HepG2 (cell line): ENCODE results near the gene CYBC1. TPM values are rescaled to one million over a fixed set of nuclear protein-coding genes. Genes with fewer than 3 reads are reported as not detected.

Experiments
- CENPX ChIP-seq: sonication (generic); formaldehyde crosslinking; IDR thresholded peaks from 2 replicates; pipeline ENCODE4 v1.9.0; 2021; ENCODE audit warnings: mild to moderate bottlenecking, missing genetic modification reagents, moderate library complexity
- EED ChIP-seq: sonication (generic); formaldehyde crosslinking; IDR thresholded peaks from 2 replicates; pipeline ENCODE4 v1.5.0; 2020; ENCODE audit warnings: mild to moderate bottlenecking, missing genetic modification reagents
- FOXP1 ChIP-seq, 2 experiments: fragments of 450-650 bp in 1 of 2; IDR thresholded peaks; 2 replicates each; pipeline ENCODE4 v1.6.1; 2017 to 2018; ENCODE audit warnings: antibody characterized with exemption in 1 of 2
- HBP1 ChIP-seq: IDR thresholded peaks from 2 replicates; pipeline ENCODE4 v1.6.1; 2016; ENCODE audit warnings: low read depth, control low read depth
- NFATC3 ChIP-seq: sonication (generic); formaldehyde crosslinking; IDR thresholded peaks from 2 replicates; pipeline ENCODE4 v1.5.1; 2020; ENCODE audit warnings: mild to moderate bottlenecking, missing genetic modification reagents
- PITX1 ChIP-seq: sonication (generic); formaldehyde crosslinking; IDR thresholded peaks from 2 replicates; pipeline ENCODE4 v1.5.1; 2020; ENCODE audit warnings: mild to moderate bottlenecking, missing genetic modification reagents
- PPARG ChIP-seq: conservative IDR thresholded peaks from 2 replicates; pipeline ENCODE4 v1.6.1; 2016; ENCODE audit warnings: missing biosample characterization, missing genetic modification reagents
- SIX1 ChIP-seq: sonication (generic); formaldehyde crosslinking; IDR thresholded peaks from 2 replicates; pipeline ENCODE4 v1.4.0; 2020; ENCODE audit warnings: missing genetic modification reagents, borderline replicate concordance
- SMC3 ChIP-seq: IDR thresholded peaks from 2 replicates; pipeline ENCODE4 v1.6.1; 2011; ENCODE audit warnings: low read length, improper control_type of control experiment
- TBP ChIP-seq: sonication (generic); formaldehyde crosslinking; IDR thresholded peaks from 2 replicates; pipeline ENCODE4 v1.5.0; 2020; ENCODE audit warnings: missing genetic modification reagents
- TMF1 ChIP-seq: sonication (generic); formaldehyde crosslinking; IDR thresholded peaks from 2 replicates; pipeline ENCODE4 v1.8.1; 2022; ENCODE audit warnings: low read depth, missing genetic modification reagents
- ZBTB39 ChIP-seq: sonication (generic); formaldehyde crosslinking; IDR thresholded peaks from 2 replicates; pipeline ENCODE4 v1.5.0; 2020; ENCODE audit warnings: missing genetic modification reagents
- ZGPAT ChIP-seq: IDR thresholded peaks from 2 replicates; pipeline ENCODE4 v1.6.1; 2016; ENCODE audit warnings: mild to moderate bottlenecking
- ZIK1 ChIP-seq: sonication (generic); formaldehyde crosslinking; IDR thresholded peaks from 2 replicates; pipeline ENCODE4 v1.5.0; 2020; ENCODE audit warnings: mild to moderate bottlenecking, low read depth, missing genetic modification reagents, borderline replicate concordance
- ZNF292 ChIP-seq: sonication (generic); formaldehyde crosslinking; IDR thresholded peaks from 2 replicates; pipeline ENCODE4 v1.8.1; 2022; ENCODE audit warnings: mild to moderate bottlenecking, low read depth, missing genetic modification reagents, borderline replicate concordance
- ZNF34 ChIP-seq: sonication (generic); formaldehyde crosslinking; IDR thresholded peaks from 2 replicates; pipeline ENCODE4 v1.4.0; 2020; ENCODE audit warnings: mild to moderate bottlenecking, missing genetic modification reagents, borderline replicate concordance
- ZNF616 ChIP-seq: sonication (generic); formaldehyde crosslinking; IDR thresholded peaks from 2 replicates; pipeline ENCODE4 v1.5.0; 2020; ENCODE audit warnings: low read depth, mild to moderate bottlenecking, missing genetic modification reagents
- ZNF619 ChIP-seq: sonication (generic); formaldehyde crosslinking; IDR thresholded peaks from 2 replicates; pipeline ENCODE4 v1.4.0; 2020; ENCODE audit warnings: mild to moderate bottlenecking, missing genetic modification reagents
- ZNF713 ChIP-seq: sonication (generic); formaldehyde crosslinking; IDR thresholded peaks from 2 replicates; pipeline ENCODE4 v1.4.0; 2020; ENCODE audit warnings: mild to moderate bottlenecking, missing genetic modification reagents
- polyA plus RNA-seq, 8 experiments: library from polyadenylated mRNA; depleted of rRNA in 3 of 8; stranded (reverse) in 7 of 8; unstranded in 1 of 8; fragments of >200 nt; fragmentation: Illumina TruSeq in 4 of 8; extraction: Trizol in 4 of 8; gene quantifications; 2 replicates each; pipeline versions ENCODE4 v1.2.1 to v1.2.3, GENCODE V29; 2011 to 2016; ENCODE audit warnings: low read depth in 4 of 8, missing spikeins in 1 of 8, mixed read lengths in 1 of 8; ENCODE audit not compliant: insufficient read depth in 1 of 8
- total RNA-seq, 5 experiments: library from RNA; depleted of rRNA; stranded (reverse); fragments of >200 nt; fragmentation: Illumina TruSeq; extraction: Trizol; gene quantifications; 2 replicates each; pipeline ENCODE4 v1.2.3, GENCODE V29; 2016; ENCODE audit warnings: low read depth in 1 of 5
- TF ChIP-seq, protein P1 (sequence below): IDR thresholded peaks from 2 replicates; pipeline ENCODE4 v1.6.1; 2016; ENCODE audit warnings: missing biosample characterization, missing genetic modification reagents, low read depth
- TF ChIP-seq, protein P2 (sequence below): IDR thresholded peaks from 2 replicates; pipeline ENCODE4 v1.6.1; 2016; ENCODE audit warnings: mild to moderate bottlenecking, missing biosample characterization, missing genetic modification reagents

The CYBC1 gene
- total and polyA plus RNA-seq, 2 of the 13 experiments (the other 11 are each of a cell fraction or from before 2014, with no cell fraction given) = 43.4 to 44.1 TPM

DNA sequence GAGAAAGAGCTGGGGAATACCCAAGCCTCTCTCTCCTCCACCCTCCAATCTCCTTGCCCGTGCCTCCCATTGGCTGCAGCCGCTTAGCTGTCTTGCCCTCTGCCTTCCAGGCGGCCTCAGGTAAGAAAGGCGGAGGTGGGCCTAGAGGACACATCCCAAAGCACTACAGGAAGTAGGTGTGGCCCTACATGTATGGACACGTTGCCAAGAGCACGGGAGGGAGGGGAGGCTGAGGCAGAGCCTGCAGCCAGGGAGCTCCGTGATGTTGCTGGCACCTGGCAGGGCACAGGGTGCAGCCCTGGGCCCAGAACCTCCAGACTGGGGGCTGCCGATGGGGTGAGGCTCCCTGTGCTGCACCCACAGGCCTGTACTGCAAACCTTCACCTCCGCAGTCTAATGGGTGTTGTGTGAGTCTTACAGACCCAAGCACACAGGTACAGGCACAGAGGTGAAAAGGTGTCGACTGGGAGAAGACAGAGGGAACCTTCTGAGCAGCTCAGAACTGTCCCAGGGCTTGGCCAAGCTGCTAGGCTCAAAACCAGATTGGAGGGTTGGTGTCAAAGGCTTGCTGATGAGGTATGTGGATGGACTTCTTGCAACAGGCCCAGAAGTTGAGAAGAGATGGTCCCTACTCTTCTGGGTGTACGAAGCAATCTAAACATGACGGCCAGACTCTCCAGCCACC is 45.4 kb upstream of the CYBC1 start (continued):
- TF ChIP-seq, protein P1, sequence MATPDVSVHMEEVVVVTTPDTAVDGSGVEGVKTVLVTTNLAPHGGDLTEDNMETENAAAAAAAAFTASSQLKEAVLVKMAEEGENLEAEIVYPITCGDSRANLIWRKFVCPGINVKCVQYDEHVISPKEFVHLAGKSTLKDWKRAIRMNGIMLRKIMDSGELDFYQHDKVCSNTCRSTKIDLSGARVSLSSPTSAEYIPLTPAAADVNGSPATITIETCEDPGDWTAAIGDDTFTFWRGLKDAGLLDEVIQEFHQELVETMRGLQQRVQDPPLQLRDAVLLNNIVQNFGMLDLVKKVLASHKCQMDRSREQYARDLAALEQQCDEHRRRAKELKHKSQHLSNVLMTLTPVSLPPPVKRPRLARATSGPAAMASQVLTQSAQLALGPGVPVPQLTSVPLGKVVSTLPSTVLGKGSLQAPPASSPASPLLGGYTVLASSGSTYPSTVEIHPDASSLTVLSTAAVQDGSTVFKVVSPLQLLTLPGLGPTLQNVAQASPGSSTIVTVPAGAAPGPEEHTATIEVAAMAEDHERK (CRISPR knock-in tag) = no peak
- TF ChIP-seq SMC3 (no peak), ZNF34 (no peak), ZNF619 (CRISPR knock-in tag) (no peak), FOXP1 (IDR thresholded peaks at IDR 0.05) (no peak), FOXP1 (CRISPR knock-in tag; IDR thresholded peaks at IDR 0.05) (no peak), ZNF713 (no peak), ZGPAT (CRISPR knock-in tag) (no peak; the same call in 1 of the 2 replicates), ZIK1 (no peak), TMF1 (no peak), SIX1 (CRISPR knock-in tag) (no peak), CENPX (CRISPR knock-in tag) (no peak), NFATC3 (CRISPR knock-in tag) (0 out of 2 replicates have a peak, but pooled peaks have one; percentile 18), ZNF292 (CRISPR knock-in tag) (no peak), TBP (no peak), HBP1 (CRISPR knock-in tag) (no peak), EED (CRISPR knock-in tag) (peak; percentile 11; the same call in 1 of the 2 replicates), PITX1 (CRISPR knock-in tag) (peak; percentile 0; the same call in 1 of the 2 replicates), ZBTB39 (CRISPR knock-in tag) (0 out of 2 replicates have a peak, but pooled peaks have one; percentile 32), PPARG (CRISPR knock-in tag) (no peak), ZNF616 (CRISPR knock-in tag) (no peak)
- TF ChIP-seq, protein P2, sequence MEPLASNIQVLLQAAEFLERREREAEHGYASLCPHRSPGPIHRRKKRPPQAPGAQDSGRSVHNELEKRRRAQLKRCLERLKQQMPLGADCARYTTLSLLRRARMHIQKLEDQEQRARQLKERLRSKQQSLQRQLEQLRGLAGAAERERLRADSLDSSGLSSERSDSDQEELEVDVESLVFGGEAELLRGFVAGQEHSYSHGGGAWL = no peak; the same call in 1 of the 2 replicates
